ENCODE data around the gene HES3. TPM values are rescaled to one million over a fixed set of nuclear protein-coding genes. Genes with fewer than 3 reads are reported as not detected.
A peak's percentile ranks its signal among the peaks of the same experiment; 100 is the strongest.

The HES3 gene
- total RNA-seq, 2 donors from 2014 or later: not detected

DNA sequence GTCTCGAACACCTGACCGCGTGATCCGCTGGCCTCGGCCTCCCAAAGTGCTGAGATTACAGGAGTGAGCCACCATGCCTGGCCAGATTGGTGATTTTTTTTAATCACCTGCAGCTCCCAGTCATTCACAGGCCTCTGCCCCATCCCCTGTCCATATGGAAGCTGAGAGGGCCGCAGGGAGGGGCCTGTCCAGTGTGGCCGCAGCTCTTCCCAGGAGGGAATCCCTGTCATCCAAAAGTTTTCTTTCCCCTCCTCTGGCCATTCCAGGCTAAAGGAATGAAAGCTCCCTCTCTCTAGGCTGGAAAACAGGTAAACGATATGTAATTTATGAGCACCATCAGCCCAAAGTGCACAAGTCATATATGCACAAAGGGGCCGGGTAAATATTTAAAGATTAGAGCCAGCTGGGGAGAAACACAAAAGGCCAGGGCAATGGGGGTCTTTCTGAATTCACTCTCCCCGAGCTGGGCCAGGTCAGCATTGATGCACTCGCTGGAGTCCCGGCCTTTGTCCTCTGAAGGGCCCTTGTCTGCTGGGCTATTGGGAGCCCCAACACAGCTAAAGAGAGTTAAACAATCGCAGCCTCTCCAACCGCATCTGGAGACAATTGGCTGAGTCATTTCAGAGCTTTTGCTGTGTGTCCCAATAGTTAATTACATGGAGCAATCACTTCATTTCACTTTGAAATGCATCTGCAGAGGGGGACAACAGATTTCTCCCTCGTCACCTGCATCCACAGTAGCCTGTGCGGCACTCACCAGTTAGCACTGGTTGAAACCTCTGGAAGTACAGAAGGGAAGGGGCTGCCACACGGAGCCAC, 3.8 kb upstream of the HES3 start:
- H3K36me3 Mint-ChIP-seq: peaks cover 6 to 10% of the 10 kb centered on the region in 2 donors
- H3K9me3 Mint-ChIP-seq: no peaks in the 10 kb centered on the region
- no peak overlapping the region for H3K27ac Mint-ChIP-seq
- DNase-seq (ENCODE audit: low spot score in 2 of 2) (no peak), ATAC-seq (no peak)

DNA sequence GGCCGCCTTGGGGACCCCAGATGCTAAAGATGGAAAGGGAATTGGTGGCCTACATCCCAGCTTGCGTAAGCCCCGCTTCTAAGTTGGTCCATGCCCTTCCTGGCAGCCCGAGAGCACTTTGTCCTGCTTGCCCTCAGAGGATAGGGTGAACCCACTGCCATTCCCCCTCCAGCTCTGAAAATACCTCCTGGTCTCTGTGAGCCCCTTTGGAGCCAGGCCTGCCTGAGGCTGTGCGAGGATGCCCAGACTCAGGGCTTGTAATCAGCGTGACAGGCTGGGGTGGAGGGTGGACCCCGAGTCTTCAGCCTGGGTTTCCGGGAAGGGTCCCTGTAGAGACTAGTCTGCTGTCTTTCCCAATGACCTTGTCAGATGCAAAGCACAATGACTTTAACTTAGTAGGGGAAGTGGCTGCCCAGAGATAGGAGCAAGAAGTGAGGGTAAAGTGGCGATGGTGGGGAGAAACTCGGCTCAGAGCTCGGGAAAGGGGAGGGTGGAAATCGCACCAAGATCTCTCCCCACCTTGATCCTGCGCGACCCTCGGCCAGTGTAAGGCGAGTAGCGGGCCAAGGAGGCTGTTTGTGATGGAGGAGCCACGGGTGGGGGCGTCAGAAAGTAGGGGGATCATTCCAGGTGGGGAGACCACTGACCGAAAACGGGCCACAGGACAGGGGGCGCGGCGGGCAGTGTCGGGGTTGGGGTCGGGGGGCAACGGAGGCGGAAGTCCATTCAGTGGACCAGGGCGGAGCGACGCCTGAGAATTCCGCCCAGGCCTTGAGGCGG, 2.7 kb upstream of the HES3 start:
- DNase-seq (ENCODE audit: low spot score in 2 of 2) (no peak), ATAC-seq (no peak)
- H3K27ac Mint-ChIP-seq: no peak overlapping the region
- no peaks in the 10 kb centered on the region for H3K9me3 Mint-ChIP-seq
- peaks cover 6% of the 10 kb centered on the region in 2 donors for H3K36me3 Mint-ChIP-seq

DNA sequence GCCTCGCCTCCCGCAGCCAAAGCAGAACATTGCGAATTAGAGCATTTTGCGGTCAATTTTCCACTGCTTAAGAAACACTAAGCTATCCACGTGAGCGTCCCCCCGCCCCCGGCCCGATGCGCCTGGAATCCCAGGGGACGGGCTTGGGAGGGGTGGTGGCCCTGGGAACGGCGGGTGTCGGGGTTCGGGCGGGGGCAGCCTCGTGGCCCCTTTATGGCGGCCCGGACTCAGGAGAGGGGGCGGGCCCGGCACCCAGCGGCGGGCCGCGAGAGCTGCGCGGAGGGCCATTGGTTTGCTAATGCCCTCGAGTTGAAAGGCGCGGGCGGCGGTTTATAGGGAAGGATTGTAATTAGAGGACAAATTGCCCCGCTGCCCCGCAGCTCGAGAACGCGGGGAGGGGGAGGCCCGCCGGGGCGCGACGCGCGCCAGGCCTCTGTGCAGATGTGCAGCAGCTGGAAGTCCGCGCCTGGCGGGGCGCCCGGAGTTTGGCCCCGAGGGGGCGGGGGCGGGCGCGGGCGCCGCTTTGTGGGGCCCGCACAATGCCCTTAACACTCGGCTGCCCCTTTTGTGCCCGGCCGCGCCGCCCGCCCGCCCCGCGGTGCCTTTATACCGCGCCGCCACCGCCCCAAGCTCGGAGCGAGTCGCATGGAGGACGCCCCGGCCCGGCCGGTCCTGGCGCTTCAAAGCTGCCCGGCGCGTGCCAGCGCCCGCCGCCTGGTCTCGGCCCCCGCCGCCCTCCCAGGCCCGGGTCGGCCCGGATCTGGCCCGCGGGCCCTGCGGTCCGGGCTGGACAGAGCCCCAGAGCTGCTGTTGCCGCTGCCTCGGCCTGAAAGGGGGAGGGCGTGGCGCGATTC, 1.9 kb upstream of the HES3 start:
- ATAC-seq (no peak), DNase-seq (ENCODE audit: low spot score in 2 of 2) (no peak)
- Mint-ChIP-seq H3K9me3 (no peaks in the 10 kb centered on the region), H3K36me3 (peaks cover 6% of the 10 kb centered on the region in 2 donors), H3K27ac (no peak overlapping the region)

DNA sequence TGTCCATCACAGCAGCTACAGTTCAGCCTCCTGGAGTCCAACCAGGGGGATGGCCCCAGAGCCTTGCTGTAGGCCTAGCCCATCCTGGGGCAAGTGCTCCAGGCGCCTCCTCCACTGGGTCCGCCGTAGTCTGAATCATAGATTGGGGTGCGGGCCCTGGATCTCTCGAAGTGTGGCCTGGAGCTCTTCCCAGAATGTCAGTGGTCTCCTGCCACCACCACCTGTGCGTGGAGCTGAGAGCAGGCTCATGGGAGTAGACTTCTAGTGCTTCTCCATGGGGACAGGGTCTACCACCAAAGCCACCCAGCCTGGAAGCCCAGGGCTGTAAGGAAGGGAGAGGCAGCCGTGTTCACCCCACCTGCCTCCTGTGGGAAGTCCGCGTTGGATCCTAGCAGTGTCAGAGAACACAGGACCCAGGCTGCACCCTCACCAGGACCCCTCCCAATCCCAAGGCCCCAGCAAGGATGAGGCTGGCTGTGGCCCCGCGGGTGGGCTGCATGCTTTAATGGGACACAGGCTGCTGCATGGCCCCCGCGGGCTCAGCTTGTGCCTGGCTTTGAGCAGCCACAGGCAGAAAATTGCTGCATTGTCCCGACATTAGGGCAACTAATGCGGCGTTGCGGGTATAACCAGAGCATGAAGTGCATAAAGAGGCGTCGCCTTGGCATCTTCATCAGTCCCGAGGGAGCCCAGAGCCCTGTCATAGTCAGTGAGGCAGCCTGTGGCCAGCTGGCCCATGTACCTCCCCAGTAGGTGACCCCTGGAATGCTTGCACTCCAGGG, 735 bp upstream of the HES3 start:
- ATAC-seq: no peak
- no peak for DNase-seq (ENCODE audit: low spot score in 2 of 2)
- Mint-ChIP-seq H3K9me3 (no peaks in the 10 kb centered on the region), H3K36me3 (peaks cover 6% of the 10 kb centered on the region in 2 donors), H3K27ac (no peak overlapping the region)

DNA sequence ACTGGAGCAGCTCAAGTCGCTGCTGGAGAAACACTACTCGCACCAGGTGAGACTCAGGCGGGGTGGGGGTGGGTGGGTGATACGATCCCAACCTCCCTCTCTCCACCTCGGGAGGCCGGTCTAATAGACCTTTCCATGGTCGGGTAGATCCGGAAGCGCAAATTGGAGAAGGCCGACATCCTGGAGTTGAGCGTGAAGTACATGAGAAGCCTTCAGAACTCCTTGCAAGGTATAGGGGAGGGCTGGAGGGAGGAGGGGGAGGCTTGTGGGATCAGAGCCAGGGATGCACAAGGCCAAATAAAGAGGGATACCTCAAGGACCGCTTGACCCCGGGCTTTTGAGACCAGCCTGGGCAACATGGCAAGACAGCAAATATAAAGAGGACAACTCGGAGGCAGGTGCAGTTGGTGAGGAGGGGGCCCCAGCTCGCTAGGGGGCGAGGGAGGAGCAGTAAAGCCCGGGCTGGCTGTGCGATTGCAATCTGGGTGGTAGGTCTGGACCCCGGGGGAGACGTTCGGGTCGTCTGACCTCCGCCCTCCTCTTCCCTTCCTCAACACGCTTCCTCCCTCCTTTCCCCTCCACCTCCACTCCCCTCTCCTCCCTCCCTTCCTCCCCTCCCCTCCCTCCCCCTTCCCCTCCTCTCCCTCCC, 546 bp downstream of the HES3 start:
- DNase-seq (ENCODE audit: low spot score in 2 of 2) (no peak), ATAC-seq (no peak)
- no peaks in the 10 kb centered on the region for H3K9me3 Mint-ChIP-seq
- peaks cover 6% of the 10 kb centered on the region in 2 donors for H3K36me3 Mint-ChIP-seq
- no peak overlapping the region for H3K27ac Mint-ChIP-seq

DNA sequence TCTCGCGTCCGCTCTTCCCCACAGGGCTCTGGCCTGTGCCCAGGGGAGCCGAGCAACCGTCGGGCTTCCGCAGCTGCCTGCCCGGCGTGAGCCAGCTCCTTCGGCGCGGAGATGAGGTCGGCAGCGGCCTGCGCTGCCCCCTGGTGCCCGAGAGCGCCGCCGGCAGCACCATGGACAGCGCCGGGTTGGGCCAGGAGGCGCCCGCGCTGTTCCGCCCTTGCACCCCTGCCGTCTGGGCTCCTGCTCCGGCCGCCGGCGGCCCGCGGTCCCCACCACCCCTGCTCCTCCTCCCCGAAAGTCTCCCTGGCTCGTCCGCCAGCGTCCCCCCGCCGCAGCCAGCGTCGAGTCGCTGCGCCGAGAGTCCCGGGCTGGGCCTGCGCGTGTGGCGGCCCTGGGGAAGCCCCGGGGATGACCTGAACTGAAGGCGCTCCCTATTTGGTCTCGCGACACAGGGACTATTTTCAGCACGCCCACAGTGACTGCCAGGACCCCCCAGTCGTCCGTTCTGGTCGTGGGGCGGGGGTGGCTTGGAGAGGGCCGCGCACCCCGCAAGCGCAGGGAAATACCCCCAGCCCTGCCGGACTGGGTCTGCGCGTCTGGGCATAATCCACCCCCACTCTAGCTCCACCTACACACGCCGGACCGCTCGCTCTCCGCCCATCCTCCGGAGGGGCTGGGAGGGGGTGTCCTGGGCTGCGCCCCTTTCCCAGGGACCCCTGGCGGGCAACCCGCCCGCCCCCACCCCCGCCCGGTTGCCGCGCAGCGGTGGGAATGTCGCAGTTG, 1.3 kb downstream of the HES3 start:
- ATAC-seq: peak; percentile 79 to 87
- DNase-seq (ENCODE audit: low spot score in 2 of 2): peak; percentile 74 to 89
- no peak overlapping the region for H3K27ac Mint-ChIP-seq
- H3K9me3 Mint-ChIP-seq: no peaks in the 10 kb centered on the region
- H3K36me3 Mint-ChIP-seq: peaks cover 6% of the 10 kb centered on the region in 2 donors

DNA sequence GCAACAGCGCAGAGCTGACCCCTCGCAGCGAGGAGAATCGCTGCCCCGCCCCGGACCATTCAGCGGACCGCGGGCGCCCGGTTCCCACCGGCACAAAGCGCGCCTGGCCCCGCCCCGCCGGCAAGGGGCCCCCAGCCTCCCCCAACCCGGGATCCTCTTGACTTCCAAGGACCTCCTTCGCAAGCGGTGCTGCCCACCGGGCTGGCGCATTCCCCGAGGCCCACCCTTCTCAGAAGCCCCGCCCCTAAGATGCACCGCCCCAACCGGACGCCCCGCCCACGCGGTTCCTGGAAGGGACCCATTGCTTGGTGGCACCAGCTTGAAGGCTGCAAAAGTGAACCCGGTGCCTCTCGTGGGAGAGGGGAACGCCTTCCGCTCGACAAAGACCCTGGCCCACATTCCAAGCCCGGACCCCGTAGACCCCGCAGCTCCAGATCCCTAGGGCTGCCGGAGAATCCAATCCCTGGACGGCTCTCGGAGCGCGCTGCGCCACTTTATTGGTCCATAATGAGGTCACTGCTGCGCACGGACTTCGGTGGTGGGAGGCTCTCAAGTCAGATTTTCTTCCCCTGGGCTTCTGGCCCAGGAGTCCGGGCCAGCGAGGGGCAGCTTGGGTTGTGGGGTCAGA, 2.0 kb downstream of the HES3 start:
- Mint-ChIP-seq H3K27ac (no peak overlapping the region), H3K9me3 (no peaks in the 10 kb centered on the region), H3K36me3 (peaks cover 6% of the 10 kb centered on the region in 2 donors)
- peak in 1 of 2 donors; percentile 64 for DNase-seq (ENCODE audit: low spot score in 2 of 2)
- peak in 1 of 2 donors; percentile 30 for ATAC-seq

DNA sequence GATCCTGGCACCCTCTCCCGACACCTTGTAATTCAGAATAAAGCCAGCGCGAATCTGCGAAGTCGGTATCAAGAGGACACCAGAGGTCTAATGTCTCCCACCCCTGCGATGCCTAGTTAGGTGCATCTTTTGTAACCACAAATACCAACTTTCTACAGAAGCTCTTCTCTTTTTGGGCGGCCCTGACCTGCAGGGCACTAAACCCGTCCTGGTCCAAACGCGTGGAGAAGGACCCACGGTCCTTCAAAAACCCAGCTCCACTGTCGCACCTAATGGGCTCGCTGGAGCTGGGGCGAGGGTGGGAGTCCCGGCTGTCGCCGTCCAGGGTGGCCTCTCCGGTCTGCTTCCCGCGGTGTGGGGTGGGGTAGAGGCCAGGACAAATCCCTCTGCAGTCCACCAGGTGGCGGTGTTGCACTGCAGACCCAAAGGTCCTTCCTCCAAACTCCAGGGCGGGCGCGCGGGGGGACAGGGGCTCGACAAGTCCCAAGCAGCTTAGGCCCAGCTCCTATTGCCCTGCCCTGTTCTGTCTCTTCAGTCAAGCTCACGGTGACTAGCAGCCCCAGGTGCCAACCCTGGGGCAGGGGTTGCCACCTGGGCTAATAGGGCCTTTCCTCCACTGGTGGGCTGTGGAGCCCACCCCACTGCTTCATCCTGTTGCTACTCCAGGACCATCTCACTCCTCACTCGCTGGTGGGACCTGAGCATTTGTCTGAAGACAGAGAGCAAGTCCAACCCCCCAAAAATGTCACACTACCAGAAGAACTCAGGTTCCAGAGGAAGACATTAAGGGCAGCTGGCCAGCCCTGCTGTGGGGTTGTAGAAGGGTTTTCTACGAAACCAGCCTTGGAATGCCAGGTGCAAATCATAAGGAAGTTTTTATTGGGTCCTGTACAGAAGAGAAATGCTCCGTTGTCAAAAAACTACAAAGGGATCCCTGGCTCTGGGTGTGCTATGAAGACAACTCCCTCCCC, 2.8 kb downstream of the HES3 start:
- ATAC-seq (peak; percentile 69 to 71), DNase-seq (ENCODE audit: low spot score in 2 of 2) (peak in 1 of 2 donors; percentile 85)
- no peaks in the 10 kb centered on the region for H3K9me3 Mint-ChIP-seq
- no peak overlapping the region for H3K27ac Mint-ChIP-seq
- no peaks in the 10 kb centered on the region for H3K36me3 Mint-ChIP-seq

DNA sequence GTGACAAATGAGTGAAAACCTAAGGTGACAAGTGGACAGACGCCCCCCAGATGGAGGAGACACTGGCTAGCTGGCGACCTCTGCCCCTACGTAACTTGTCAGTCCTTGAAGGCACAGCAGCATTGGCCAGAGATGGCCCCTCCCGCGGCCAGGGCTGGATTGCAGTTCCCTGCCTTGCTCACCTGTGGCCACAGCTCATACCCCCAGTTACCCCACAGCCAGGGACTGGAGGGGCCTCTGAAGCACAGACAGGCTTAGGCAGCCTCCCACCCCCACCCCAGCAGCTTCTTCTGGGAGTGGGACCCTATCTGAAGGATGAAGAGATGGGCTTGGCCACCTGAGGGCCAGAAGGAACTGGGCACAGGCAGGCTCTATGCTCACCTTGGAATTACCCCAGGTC, 3.7 kb downstream of the HES3 start:
- Mint-ChIP-seq H3K9me3 (no peaks in the 10 kb centered on the region), H3K27ac (no peak overlapping the region), H3K36me3 (no peaks in the 10 kb centered on the region)
- DNase-seq (ENCODE audit: low spot score in 2 of 2) (no peak), ATAC-seq (no peak)

DNA sequence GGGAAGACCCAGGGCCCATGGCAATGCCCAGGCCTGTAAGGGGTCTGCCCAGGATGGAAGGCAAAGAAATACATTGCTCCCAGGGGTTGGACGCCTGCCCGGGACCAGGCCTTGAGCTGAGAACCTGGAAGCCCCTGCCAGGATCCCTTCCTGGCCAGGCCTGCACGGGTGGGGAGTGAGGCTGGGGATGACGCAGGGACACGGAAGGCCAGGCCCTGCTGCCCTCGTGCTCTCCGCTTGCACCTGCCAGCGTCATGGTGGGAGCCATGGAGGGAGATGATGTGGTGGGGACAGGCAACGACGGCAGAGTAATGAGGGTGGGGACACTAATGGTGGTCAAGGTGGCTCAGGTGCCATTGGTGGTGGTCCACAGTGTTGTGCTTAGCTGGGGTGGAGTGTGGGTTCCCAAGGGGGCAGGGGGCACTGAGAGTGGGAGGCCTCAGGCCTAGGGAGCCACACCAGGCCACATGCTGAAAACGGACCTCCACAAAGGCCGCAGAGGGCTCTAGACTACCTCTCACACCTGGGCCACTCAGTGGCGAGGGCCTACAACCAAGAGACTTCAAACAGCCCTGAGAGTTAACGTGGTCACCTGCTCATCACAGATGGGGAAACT, 4.3 kb downstream of the HES3 start:
- ATAC-seq (no peak), DNase-seq (ENCODE audit: low spot score in 2 of 2) (no peak)
- H3K27ac Mint-ChIP-seq: no peak overlapping the region
- H3K36me3 Mint-ChIP-seq: no peaks in the 10 kb centered on the region
- H3K9me3 Mint-ChIP-seq: no peaks in the 10 kb centered on the region

DNA sequence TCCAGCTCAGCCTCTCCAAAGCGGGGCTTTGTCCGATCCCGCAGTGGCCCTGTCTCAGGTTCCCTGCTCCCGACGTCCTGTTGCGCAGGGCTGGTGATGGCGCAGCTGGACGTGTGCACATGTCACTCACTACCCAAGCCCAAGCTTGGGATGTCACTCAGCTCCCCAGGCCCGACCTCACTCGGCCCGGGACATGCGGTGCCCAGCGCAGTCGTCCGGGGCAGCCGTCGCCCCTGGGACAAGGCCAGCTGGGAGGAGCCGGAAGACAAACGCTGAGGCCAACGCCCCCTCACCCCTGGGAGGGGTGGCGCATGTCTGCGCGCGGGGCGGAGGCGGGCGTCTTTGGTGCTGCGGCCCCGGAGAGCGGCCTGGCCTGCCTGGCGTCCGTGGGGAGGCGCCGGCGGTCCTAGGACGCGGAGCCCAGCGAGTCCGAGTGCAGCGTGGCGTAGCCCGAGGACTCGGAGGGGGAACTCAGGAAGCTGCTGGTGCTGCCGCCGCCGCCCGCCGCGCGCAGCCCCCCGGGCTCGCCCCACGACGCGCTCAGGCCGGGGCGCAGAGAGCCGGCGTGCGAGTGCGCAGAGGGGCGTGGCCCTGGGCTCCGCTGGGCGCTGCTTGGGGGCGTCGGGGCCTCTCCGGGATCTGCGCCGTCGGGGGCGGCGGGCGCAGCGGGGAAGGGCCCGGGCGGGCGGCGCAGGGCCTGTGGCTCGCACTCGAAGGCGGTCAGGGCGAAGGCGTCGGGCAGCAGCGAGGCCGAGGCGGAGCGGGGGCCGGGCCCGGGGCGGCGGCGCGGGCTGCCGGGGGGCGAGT, 5.2 kb downstream of the HES3 start:
- DNase-seq (ENCODE audit: low spot score in 2 of 2) (no peak), ATAC-seq (no peak)
- Mint-ChIP-seq H3K27ac (no peak overlapping the region), H3K9me3 (no peaks in the 10 kb centered on the region), H3K36me3 (no peaks in the 10 kb centered on the region)

DNA sequence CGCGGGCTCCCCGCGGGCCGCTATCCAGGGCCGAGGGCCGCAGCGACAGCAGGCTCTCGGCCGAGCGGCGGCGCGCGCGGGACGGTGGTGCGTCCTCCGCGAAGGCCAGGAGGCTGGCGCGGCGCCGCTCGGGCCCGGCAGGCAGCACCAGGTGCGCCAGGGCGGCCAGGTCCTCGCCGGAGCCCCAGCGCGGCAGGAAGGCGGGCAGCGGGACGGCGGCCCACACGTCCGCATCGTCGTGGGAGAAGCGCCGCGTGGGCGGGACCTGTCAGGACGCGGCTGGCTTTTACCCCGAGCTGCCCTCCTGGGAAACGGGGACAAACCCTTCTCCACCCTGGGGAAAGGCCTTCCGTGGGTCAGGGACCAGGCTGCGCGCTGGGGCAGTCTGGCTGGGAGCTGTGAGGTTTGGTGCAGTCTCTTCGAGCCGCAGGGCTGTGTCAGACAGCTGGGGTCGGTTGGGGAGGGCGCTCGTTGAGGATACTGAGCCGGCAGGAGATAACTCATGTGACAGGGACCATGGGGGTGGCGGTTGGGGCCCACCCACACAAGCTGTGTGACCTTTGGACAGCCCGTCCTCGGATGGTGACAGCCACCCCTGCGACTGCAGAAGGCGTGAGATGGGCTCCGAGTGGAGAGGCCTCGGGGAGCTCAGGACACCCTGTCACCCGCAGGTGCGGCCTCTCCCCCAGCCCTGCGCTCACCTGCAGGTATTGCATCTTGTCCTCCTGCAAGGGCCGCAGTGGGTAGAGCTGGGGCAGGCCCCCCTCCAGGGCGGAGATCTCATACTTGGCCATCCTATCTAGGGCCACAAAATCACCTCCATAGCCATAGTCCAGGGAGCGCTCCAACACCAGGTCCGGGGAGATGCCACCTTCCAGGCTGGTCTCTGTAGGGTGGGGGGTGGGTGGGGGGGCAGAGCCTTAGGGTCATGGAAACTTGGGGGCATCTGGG, 6.0 kb downstream of the HES3 start:
- DNase-seq (ENCODE audit: low spot score in 2 of 2): no peak
- no peak for ATAC-seq
- no peak overlapping the region for H3K27ac Mint-ChIP-seq

More for the DNA sequence above, 6.0 kb downstream of the HES3 start:
- Mint-ChIP-seq H3K9me3 (no peaks in the 10 kb centered on the region), H3K36me3 (no peaks in the 10 kb centered on the region)

Data from activated naive CD4-positive, alpha-beta T cell treated with anti-CD3 and anti-CD28 coated beads, Interleukin-2, amount 50 U/mL, for 72 hours (primary cell).